ENCODE results near the gene LYSMD2.

Gene LYSMD2

GRCh38 chr15:51732646-51733045 is 4.8 kb downstream of the LYSMD2 start:
- peaks cover 89% of the 10 kb centered on the region for H3K79me2 ChIP-seq (ENCODE audit: insufficient read depth, low read length)
- TF ChIP-seq CTCF (conservative IDR thresholded peaks at IDR 0.05; ENCODE audit: low read length), result no peak
- TF ChIP-seq EZH2phosphoT487 (IDR thresholded peaks at IDR 0.05; ENCODE audit: borderline replicate concordance), result no peak
- H3K4me2 ChIP-seq (ENCODE audit: low read depth, low read length, poor library complexity, severe bottlenecking), result peak overlapping the region; percentile 80
- H4K20me1 ChIP-seq (ENCODE audit: insufficient read depth, low read length, poor library complexity, severe bottlenecking), result peaks cover 7% of the 10 kb centered on the region
- peak overlapping the region; percentile 67 for H3K9ac ChIP-seq (ENCODE audit: low read depth, low read length, poor library complexity, severe bottlenecking)
- 0 out of 2 replicates have a peak, but pooled peaks cover 2% of the 10 kb centered on the region for H3F3A ChIP-seq (ENCODE audit: low read depth)
- no peaks in the 10 kb centered on the region for H3K27me3 ChIP-seq (ENCODE audit: insufficient read depth, low read length, poor library complexity, severe bottlenecking)
- H3K4me3 ChIP-seq (ENCODE audit: low read length, poor library complexity, severe bottlenecking), result peak overlapping the region; percentile 80
- H2AFZ ChIP-seq (ENCODE audit: low read length), result no peak overlapping the region
- H3K9me2 ChIP-seq (replicated peaks; ENCODE audit: low read depth, low read length), result no peaks in the 10 kb centered on the region
- peaks cover 65% of the 10 kb centered on the region for H3K4me1 ChIP-seq (ENCODE audit: insufficient read depth, low read length, poor library complexity, severe bottlenecking)
- H3K9me3 ChIP-seq (ENCODE audit: insufficient read depth, low read depth, low read length), result no peaks in the 10 kb centered on the region
- H3K36me3 ChIP-seq (ENCODE audit: insufficient read depth, low read length), result no peaks in the 10 kb centered on the region

GRCh38 chr15:51731549-51732267 is 5.7 kb downstream of the LYSMD2 start:
- TF ChIP-seq EZH2phosphoT487 (IDR thresholded peaks at IDR 0.05; ENCODE audit: borderline replicate concordance) (no peak), CTCF (conservative IDR thresholded peaks at IDR 0.05; ENCODE audit: low read length) (no peak)
- 0 out of 2 replicates have a peak, but pooled peaks cover 2% of the 10 kb centered on the region for H3F3A ChIP-seq (ENCODE audit: low read depth)
- H2AFZ ChIP-seq (ENCODE audit: low read length), result peak overlapping the region; percentile 44; the same call in 1 of the 2 replicates
- H3K4me2 ChIP-seq (ENCODE audit: low read depth, low read length, poor library complexity, severe bottlenecking), result peak overlapping the region; percentile 80
- no peaks in the 10 kb centered on the region for H3K27me3 ChIP-seq (ENCODE audit: insufficient read depth, low read length, poor library complexity, severe bottlenecking)
- H3K4me3 ChIP-seq (ENCODE audit: low read length, poor library complexity, severe bottlenecking), result peak overlapping the region; percentile 80
- peaks cover 72% of the 10 kb centered on the region for H3K4me1 ChIP-seq (ENCODE audit: insufficient read depth, low read length, poor library complexity, severe bottlenecking)
- no peaks in the 10 kb centered on the region for H3K9me2 ChIP-seq (replicated peaks; ENCODE audit: low read depth, low read length)
- peaks cover 9% of the 10 kb centered on the region for H4K20me1 ChIP-seq (ENCODE audit: insufficient read depth, low read length, poor library complexity, severe bottlenecking)
- peaks cover 96% of the 10 kb centered on the region for H3K79me2 ChIP-seq (ENCODE audit: insufficient read depth, low read length)
- no peaks in the 10 kb centered on the region for H3K36me3 ChIP-seq (ENCODE audit: insufficient read depth, low read length)
- H3K9ac ChIP-seq (ENCODE audit: low read depth, low read length, poor library complexity, severe bottlenecking), result peak overlapping the region; percentile 67
- no peaks in the 10 kb centered on the region for H3K9me3 ChIP-seq (ENCODE audit: insufficient read depth, low read depth, low read length)

- Histone ChIP-seq H3K9ac (ENCODE audit: low read depth, low read length, poor library complexity, severe bottlenecking) (no peak overlapping the region), H3K4me2 (ENCODE audit: low read depth, low read length, poor library complexity, severe bottlenecking) (peak overlapping the region; percentile 33), H4K20me1 (ENCODE audit: insufficient read depth, low read length, poor library complexity, severe bottlenecking) (peaks cover 20% of the 10 kb centered on the region)
Measured at GRCh38 chr15:51727141-51727897, 10.1 kb downstream of the LYSMD2 start.

More at GRCh38 chr15:51727141-51727897, 10.1 kb downstream of the LYSMD2 start:
- peak; percentile 55 for TF ChIP-seq CTCF (conservative IDR thresholded peaks at IDR 0.05; ENCODE audit: low read length)
- TF ChIP-seq EZH2phosphoT487 (IDR thresholded peaks at IDR 0.05; ENCODE audit: borderline replicate concordance), result no peak
- Histone ChIP-seq H3K4me3 (ENCODE audit: low read length, poor library complexity, severe bottlenecking) (no peak overlapping the region), H3K36me3 (ENCODE audit: insufficient read depth, low read length) (peaks cover 16% of the 10 kb centered on the region), H3K9me3 (ENCODE audit: insufficient read depth, low read depth, low read length) (no peaks in the 10 kb centered on the region), H3K4me1 (ENCODE audit: insufficient read depth, low read length, poor library complexity, severe bottlenecking) (peaks cover 48% of the 10 kb centered on the region), H3K9me2 (replicated peaks; ENCODE audit: low read depth, low read length) (no peaks in the 10 kb centered on the region), H2AFZ (ENCODE audit: low read length) (no peak overlapping the region), H3K27me3 (ENCODE audit: insufficient read depth, low read length, poor library complexity, severe bottlenecking) (no peaks in the 10 kb centered on the region), H3K79me2 (ENCODE audit: insufficient read depth, low read length) (peaks cover 66% of the 10 kb centered on the region), H3F3A (ENCODE audit: low read depth) (peaks cover 4% of the 10 kb centered on the region; the same call in 1 of the 2 replicates)

Measured in Loucy (cell line).